ENCODE data around the gene GLB1L2. TPM values are rescaled to one million over a fixed set of nuclear protein-coding genes. Genes with fewer than 3 reads are reported as not detected.
"Not testable (repeated sequence)": the region's sequence is repeated elsewhere in the genome, so short reads cannot be mapped to it uniquely, and the experiment has no call there.

The GLB1L2 gene
- total RNA-seq, 2 experiments from 2014 or later = 3.9 to 4.2 TPM

DNA sequence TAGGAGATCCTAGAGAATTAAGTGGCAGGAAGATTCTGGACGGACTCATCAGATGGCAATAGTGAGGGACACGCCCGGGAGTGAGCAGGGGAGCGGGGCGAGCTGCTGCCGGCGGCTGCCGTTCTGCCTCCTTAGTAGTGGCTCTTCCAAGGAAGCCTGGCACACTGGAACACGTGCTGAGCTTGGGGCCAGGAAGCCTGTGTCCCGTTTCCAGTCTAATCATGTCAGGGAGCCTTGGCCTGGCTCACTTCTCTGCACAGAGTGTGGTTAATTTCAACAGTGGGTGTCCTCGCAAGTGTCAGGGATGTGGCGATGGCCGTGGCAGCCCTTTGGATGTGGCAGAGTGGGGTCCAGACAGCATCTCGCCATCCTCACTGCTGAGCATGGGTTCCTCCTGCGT lies 39.1 kb upstream of the GLB1L2 start:
- Mint-ChIP-seq H3K27ac (no peak overlapping the region), H3K9me3 (ENCODE audit: low read depth) (no peaks in the 10 kb centered on the region), H3K4me3 (no peak overlapping the region), H3K4me1 (no peaks in the 10 kb centered on the region), H3K27me3 (no peaks in the 10 kb centered on the region), H3K36me3 (ENCODE audit: low read depth) (peaks cover 2% of the 10 kb centered on the region)
- ChIA-PET CTCF (no interaction called here), POLR2A (no interaction called here)
- intact Hi-C loops (cut with DNase I, micrococcal nuclease) = no loop called here
- no peak for DNase-seq
- ATAC-seq = no peak

DNA sequence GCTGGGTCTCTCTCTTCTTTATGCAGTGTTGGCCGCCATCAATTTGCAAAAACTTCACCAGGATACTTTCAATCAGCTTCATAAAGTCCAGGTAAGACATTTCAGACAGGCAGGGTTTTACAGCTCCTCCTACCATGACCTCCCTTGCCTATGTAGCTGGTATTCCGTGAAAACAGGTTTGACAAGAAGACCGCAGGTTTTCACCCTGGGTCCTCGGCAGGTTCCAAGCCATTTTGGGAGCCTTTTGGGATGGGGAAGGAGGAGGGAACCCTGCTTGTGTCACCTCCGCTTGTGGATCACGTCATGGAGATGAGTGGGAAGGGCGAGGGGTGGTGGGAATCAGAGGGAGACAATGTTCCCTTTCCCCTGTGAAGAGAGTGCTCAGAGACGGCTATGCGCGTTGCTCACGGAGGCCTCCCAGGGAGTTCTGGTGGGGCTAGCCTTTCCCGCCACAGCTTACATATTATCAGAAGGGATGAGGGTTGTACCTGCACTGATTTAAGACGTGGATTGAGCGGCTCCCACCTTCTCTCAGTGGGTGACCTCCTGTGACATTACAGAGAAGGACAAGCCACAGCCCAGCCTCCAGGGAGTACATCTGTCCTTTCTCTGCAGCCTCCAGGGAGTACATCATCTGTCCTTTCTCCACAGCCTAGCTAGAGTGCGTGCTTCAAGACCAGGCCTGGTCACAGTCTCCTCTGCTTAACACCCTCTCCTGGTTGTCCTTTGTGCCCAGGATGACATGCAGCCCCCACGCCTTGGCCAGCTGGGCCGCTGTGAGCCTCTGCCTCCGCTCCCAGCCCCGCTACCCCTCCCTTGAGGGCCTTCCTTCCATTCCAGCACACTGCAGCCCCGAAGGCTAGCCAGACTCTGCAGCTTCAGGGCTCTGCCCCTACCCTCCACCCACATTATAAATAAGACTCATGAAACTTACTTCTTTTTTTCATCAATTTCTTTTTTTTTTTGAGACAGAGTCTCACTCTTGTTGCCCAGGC lies 38.4 kb upstream of the GLB1L2 start:
- no peak for ATAC-seq
- DNase-seq = no peak
- H3K4me1 Mint-ChIP-seq = no peaks in the 10 kb centered on the region
- H3K36me3 Mint-ChIP-seq (ENCODE audit: low read depth) = peaks cover 3% of the 10 kb centered on the region
- POLR2A ChIA-PET = no interaction called here
- CTCF ChIA-PET = no interaction called here
- no peaks in the 10 kb centered on the region for H3K9me3 Mint-ChIP-seq (ENCODE audit: low read depth)
- H3K4me3 Mint-ChIP-seq = no peak overlapping the region
- H3K27ac Mint-ChIP-seq = no peak overlapping the region
- intact Hi-C loops (cut with DNase I, micrococcal nuclease) = no loop called here
- no peaks in the 10 kb centered on the region for H3K27me3 Mint-ChIP-seq

DNA sequence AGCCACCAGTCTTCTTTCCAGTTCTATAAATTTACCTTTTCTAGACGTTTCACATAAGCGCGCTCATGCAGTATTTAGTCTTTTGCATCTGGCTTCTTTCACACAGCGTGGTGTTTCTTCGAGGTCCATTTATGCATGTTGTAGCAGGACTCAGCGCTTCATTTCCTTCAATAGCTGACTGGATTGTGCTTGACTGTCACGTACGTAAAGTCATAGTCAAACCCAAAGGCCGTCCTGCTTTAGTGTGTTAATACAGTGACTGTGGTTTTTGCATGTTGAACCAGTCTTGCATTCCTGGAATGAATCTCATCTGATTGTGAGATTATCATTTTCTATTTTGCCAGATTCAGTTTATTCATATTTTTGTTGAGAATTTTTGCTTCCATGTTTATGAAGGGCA lies 37.1 kb upstream of the GLB1L2 start:
- Mint-ChIP-seq H3K4me1 (no peaks in the 10 kb centered on the region), H3K27me3 (no peaks in the 10 kb centered on the region), H3K9me3 (ENCODE audit: low read depth) (no peaks in the 10 kb centered on the region), H3K4me3 (no peak overlapping the region), H3K36me3 (ENCODE audit: low read depth) (peaks cover 6% of the 10 kb centered on the region), H3K27ac (no peak overlapping the region)
- DNase-seq = no peak
- intact Hi-C loops (cut with DNase I, micrococcal nuclease) = no loop called here
- peak; percentile 63 for ATAC-seq
- POLR2A ChIA-PET = no interaction called here
- CTCF ChIA-PET = no interaction called here

DNA sequence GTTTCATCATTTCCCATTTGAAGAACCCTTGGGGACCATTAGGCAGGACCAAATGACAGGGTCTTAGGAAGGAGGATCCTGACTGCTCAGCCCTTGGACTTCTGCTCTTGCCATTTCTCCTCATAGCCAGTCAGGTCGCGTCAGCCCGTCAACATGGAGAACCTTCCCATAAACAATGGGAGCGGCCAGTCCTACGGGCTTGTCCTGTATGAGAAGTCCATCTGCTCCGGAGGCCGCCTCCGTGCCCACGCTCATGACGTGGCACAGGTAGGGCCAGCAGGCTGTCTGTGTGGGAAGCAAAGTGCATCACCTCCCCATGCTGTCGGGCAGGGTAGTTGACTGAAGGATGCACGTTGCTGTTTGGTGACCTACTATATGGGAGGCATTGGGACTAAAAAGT lies 19.6 kb upstream of the GLB1L2 start:
- POLR2A ChIA-PET = no interaction called here
- ATAC-seq (no peak), DNase-seq (no peak)
- Mint-ChIP-seq H3K27me3 (peaks cover 2% of the 10 kb centered on the region), H3K36me3 (ENCODE audit: low read depth) (peaks cover 8% of the 10 kb centered on the region), H3K4me1 (no peaks in the 10 kb centered on the region), H3K27ac (no peak overlapping the region), H3K4me3 (no peak overlapping the region), H3K9me3 (ENCODE audit: low read depth) (peaks cover 6% of the 10 kb centered on the region)
- CTCF ChIA-PET = interaction anchor here (0.7 to 0.8 kb wide), 2 partner anchors 29 to 542 kb away, joined by 3 to 4 read pairs; no protein-coding TSS in a partner anchor
- intact Hi-C loops (cut with DNase I, micrococcal nuclease) = no loop called here

DNA sequence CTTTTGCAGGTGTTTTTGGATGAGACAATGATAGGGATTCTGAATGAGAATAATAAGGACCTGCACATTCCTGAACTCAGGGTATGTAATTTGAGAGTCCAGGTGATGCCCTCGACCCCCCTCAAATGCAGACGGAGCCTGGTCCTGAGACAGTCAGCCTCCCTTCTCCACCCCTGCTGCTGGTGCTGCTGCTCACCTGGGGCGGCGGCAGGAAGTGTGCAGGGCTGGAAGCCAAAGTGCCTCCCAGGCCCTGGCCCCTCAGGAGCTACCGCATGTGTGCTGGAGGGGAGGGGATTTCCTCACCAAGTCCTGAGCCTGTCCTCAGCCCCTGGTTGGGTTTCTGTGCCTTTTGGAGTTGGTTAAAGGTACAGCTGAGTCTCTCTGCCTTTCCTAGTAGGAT lies 19.0 kb upstream of the GLB1L2 start:
- Mint-ChIP-seq H3K27me3 (peaks cover 2% of the 10 kb centered on the region), H3K9me3 (ENCODE audit: low read depth) (peaks cover 11% of the 10 kb centered on the region), H3K4me1 (no peaks in the 10 kb centered on the region), H3K4me3 (no peak overlapping the region), H3K27ac (no peak overlapping the region), H3K36me3 (ENCODE audit: low read depth) (peaks cover 8% of the 10 kb centered on the region)
- ChIA-PET POLR2A (interaction anchor here (0.7 kb wide), 1 partner anchor 142 kb away, joined by 3 read pairs; no protein-coding TSS in a partner anchor), CTCF (interaction anchor here (0.7 kb wide), 1 partner anchor 28 kb away, joined by 4 read pairs; no protein-coding TSS in a partner anchor)
- ATAC-seq (no peak), DNase-seq (no peak)
- intact Hi-C loops (cut with DNase I, micrococcal nuclease) = no loop called here

DNA sequence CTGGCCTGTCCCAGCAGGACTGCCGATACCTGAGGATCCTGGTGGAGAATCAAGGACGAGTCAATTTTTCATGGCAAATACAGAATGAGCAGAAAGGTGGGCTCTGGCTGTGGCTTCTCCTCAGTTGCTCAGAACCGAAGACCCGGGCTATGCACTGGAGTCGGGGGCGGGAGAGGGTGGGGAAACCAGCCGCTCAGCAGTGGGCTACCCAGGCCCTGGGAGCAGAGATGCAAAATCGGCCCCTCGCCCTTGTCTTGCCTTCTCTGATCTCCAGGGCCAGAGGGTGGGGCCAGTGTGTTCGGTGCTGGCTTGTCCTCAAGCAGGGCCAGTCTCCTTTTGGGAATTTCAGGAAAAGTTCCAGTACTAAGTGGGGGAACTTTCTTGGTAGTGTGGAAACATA lies 18.4 kb upstream of the GLB1L2 start:
- peaks cover 13% of the 10 kb centered on the region for H3K9me3 Mint-ChIP-seq (ENCODE audit: low read depth)
- ChIA-PET POLR2A (interaction anchor here (0.7 kb wide), 1 partner anchor 142 kb away, joined by 3 read pairs; no protein-coding TSS in a partner anchor), CTCF (no interaction called here)
- no peak overlapping the region for H3K4me3 Mint-ChIP-seq
- peaks cover 2% of the 10 kb centered on the region for H3K27me3 Mint-ChIP-seq
- intact Hi-C loops (cut with DNase I, micrococcal nuclease) = no loop called here
- DNase-seq (no peak), ATAC-seq (no peak)
- H3K27ac Mint-ChIP-seq = no peak overlapping the region
- no peaks in the 10 kb centered on the region for H3K4me1 Mint-ChIP-seq
- H3K36me3 Mint-ChIP-seq (ENCODE audit: low read depth) = peaks cover 13% of the 10 kb centered on the region

DNA sequence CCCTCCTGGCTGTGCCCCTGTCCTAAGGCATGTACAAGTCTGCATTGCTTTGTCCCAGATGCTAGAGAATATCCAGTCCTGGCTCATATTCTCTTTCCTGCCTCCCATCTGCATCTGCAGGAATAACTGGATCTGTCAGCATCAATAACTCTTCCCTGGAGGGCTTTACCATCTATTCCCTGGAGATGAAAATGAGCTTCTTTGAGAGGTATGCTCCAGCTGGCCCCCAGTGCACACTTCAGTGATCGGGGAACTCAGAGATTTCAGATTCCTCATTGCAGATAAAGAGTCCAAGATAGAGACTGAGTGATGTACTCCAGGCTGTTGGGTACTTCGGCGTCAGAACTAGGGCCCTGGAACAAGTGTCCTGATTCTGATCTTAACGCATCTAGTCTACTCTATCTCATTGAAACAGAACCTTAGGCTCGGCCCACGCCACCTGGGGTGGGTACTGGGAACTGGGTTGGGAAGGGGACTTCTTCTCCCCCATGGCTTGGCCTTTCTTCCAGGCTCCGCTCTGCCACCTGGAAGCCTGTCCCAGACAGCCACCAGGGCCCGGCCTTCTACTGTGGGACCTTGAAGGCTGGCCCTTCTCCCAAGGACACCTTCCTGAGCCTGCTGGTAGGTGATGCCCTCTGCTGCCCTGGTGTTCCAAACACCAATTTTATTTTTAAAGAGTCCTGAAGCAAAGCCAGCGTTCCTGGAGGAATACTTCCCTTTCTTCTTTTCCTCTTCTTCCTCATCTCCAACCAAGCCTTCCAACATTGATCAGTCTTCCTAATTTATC lies 17.8 kb upstream of the GLB1L2 start:
- H3K27ac Mint-ChIP-seq = no peak overlapping the region
- H3K4me1 Mint-ChIP-seq = no peaks in the 10 kb centered on the region
- DNase-seq (no peak), ATAC-seq (no peak)
- intact Hi-C loops (cut with DNase I, micrococcal nuclease) = no loop called here
- ChIA-PET POLR2A (interaction anchor here (0.5 kb wide), 1 partner anchor 10 kb away, joined by 3 read pairs; no protein-coding TSS in a partner anchor), CTCF (no interaction called here)
- peaks cover 2% of the 10 kb centered on the region for H3K27me3 Mint-ChIP-seq
- peaks cover 13% of the 10 kb centered on the region for H3K9me3 Mint-ChIP-seq (ENCODE audit: low read depth)
- H3K36me3 Mint-ChIP-seq (ENCODE audit: low read depth) = peaks cover 14% of the 10 kb centered on the region
- H3K4me3 Mint-ChIP-seq = no peak overlapping the region

DNA sequence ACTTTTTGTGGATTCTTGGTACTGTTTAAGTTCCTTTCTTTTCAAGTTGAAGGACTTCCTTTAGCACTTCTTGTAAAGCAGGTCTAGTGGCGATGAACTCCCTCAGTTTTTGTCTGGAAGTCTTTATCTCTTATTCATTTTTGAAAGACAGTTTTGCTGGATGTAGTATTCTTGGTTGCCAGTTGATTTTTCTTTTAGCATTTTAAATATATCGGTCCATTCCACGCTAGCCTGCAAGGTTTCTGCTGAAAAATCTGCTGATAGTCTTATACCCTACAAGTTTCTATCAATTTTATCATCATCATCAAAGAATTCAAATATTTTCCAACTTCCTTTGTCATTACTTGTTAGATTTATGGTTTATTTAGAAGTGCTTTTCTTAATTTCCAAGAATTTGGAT lies 14.7 kb upstream of the GLB1L2 start:
- no peak for ATAC-seq
- H3K27ac Mint-ChIP-seq = no peak overlapping the region
- peaks cover 8% of the 10 kb centered on the region for H3K27me3 Mint-ChIP-seq
- no peak for DNase-seq
- H3K4me3 Mint-ChIP-seq = no peak overlapping the region
- H3K9me3 Mint-ChIP-seq (ENCODE audit: low read depth) = peaks cover 21% of the 10 kb centered on the region
- intact Hi-C loops (cut with DNase I, micrococcal nuclease) = no loop called here
- no peaks in the 10 kb centered on the region for H3K4me1 Mint-ChIP-seq
- POLR2A ChIA-PET = no interaction called here
- H3K36me3 Mint-ChIP-seq (ENCODE audit: low read depth) = peaks cover 25% of the 10 kb centered on the region
- CTCF ChIA-PET = no interaction called here

DNA sequence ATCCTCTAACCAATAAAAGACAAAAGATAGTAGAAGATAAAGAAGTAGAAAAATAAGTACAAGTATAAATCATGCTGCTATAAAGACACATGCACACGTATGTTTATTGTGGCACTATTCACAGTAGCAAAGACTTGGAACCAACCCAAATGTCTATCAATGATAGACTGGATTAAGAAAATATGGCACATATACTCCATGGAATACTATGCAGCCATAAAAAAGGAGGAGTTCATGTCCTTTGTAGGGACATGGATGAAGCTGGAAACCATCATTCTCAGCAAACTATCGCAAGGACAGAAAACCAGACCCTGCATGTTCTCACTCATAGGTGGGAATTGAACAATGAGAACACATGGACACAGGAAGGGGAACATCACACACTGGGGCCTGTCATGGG lies 10.4 kb upstream of the GLB1L2 start:
- H3K4me3 Mint-ChIP-seq; H3K27ac Mint-ChIP-seq; DNase-seq; CTCF ChIA-PET; H3K27me3 Mint-ChIP-seq; H3K4me1 Mint-ChIP-seq; ATAC-seq; intact Hi-C loops (cut with DNase I, micrococcal nuclease); POLR2A ChIA-PET: not testable (repeated sequence)
- peaks cover 21% of the 10 kb centered on the region for H3K9me3 Mint-ChIP-seq (ENCODE audit: low read depth)
- H3K36me3 Mint-ChIP-seq (ENCODE audit: low read depth) = peaks cover 25% of the 10 kb centered on the region

DNA sequence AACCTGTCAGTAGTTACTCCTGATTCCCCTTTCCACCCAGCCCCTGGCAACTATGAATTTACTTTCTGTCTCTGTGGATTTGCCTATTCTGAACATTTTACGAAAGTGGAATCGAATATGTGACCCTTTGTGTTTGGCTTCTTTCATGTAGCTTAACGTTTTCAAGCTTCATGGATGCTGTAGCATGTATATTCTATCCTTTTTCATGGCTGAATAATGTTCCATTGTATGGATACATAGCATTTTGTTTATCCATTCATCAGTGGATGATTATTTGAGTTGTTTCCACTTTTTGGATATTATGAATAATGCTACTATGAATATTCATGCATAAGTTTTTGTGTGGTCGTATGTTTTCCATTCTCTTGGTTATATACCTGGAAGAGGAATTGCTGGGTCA lies 9.2 kb upstream of the GLB1L2 start:
- no peak overlapping the region for H3K27ac Mint-ChIP-seq
- H3K9me3 Mint-ChIP-seq (ENCODE audit: low read depth) = peaks cover 13% of the 10 kb centered on the region
- DNase-seq (no peak), ATAC-seq (no peak)
- no peak overlapping the region for H3K4me3 Mint-ChIP-seq
- peaks cover 12% of the 10 kb centered on the region for H3K27me3 Mint-ChIP-seq
- peaks cover 19% of the 10 kb centered on the region for H3K36me3 Mint-ChIP-seq (ENCODE audit: low read depth)
- intact Hi-C loops (cut with DNase I, micrococcal nuclease) = no loop called here
- CTCF ChIA-PET = no interaction called here
- POLR2A ChIA-PET = no interaction called here
- no peaks in the 10 kb centered on the region for H3K4me1 Mint-ChIP-seq

DNA sequence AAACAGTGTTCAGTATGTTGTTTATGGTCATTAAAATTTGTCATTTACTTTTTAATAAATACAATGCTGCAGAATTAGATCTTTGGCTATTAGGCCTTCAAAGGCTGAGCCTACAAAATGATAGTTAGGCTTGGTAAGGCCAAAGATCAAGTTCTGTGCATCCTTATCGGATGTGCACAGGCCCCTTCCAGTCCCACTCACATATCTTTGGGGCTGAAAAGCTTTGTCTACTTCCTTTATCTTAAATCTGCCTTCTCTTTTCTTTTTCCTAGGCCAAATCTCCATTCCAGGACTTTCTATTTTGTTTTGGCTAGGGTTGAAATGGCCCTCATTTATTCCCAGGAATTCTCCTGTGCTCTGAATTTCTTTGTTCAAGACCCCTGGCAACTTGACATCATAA lies 3.4 kb upstream of the GLB1L2 start:
- ATAC-seq (no peak), DNase-seq (no peak)
- peaks cover 12% of the 10 kb centered on the region for H3K4me1 Mint-ChIP-seq
- no peak overlapping the region for H3K4me3 Mint-ChIP-seq
- peaks cover 23% of the 10 kb centered on the region for H3K27me3 Mint-ChIP-seq
- intact Hi-C loops (cut with DNase I, micrococcal nuclease) = no loop called here
- no peak overlapping the region for H3K27ac Mint-ChIP-seq
- no peaks in the 10 kb centered on the region for H3K9me3 Mint-ChIP-seq (ENCODE audit: low read depth)
- H3K36me3 Mint-ChIP-seq (ENCODE audit: low read depth) = no peaks in the 10 kb centered on the region
- ChIA-PET CTCF (interaction anchor here (1.2 kb wide), 1 partner anchor 31 kb away, joined by 3 read pairs; no protein-coding TSS in a partner anchor), POLR2A (no interaction called here)
